GM18951 (cell line): ENCODE results near the gene OR51F2.
"Not testable (repeated sequence)": the region's sequence is repeated elsewhere in the genome, so short reads cannot be mapped to it uniquely, and the experiment has no call there.

Experiments used
- POLR2A ChIP-seq: IDR thresholded peaks from 4 replicates; pipeline ENCODE4 v1.6.1; 2011; ENCODE audit warnings: mild to moderate bottlenecking; ENCODE audit not compliant: insufficient read length, insufficient read depth; ENCODE audit errors: extremely low read depth
- in situ Hi-C: fragments of 300-500 bp; cut with MboI; formaldehyde crosslinking; loops from one replicate; pipeline ENCODE4 v1.12.0; 2022; ENCODE audit warnings: low sequenced_read_pairs, mixed read lengths, inconsistent platforms; ENCODE audit not compliant: unreplicated experiment

Gene OR51F2

GRCh38 chr11:4821021-4821420, at the start of gene OR51F2:
Gene OR51F2 (plus strand): TSS chr11:4821321. CDS start chr11:4821422, 101 bp downstream.
- in situ Hi-C loops = no loop called here
- no peak for TF ChIP-seq POLR2A

GRCh38 chr11:4782454-4782853, 38.7 kb upstream of the OR51F2 start:
- no peak for TF ChIP-seq POLR2A
- in situ Hi-C loops = no loop called here

GRCh38 chr11:4797206-4797605, 23.9 kb upstream of the OR51F2 start:
- in situ Hi-C loops = no loop called here
- no peak for TF ChIP-seq POLR2A

GRCh38 chr11:4798427-4799183, 22.5 kb upstream of the OR51F2 start:
- no peak for TF ChIP-seq POLR2A

GRCh38 chr11:4801316-4801715, 19.8 kb upstream of the OR51F2 start:
- in situ Hi-C loops = not testable (repeated sequence)

More at GRCh38 chr11:4798427-4799183, 22.5 kb upstream of the OR51F2 start:
- in situ Hi-C loops = no loop called here

- TF ChIP-seq POLR2A = no peak
- in situ Hi-C loops = no loop called here
Observed at GRCh38 chr11:4804280-4804679, 16.8 kb upstream of the OR51F2 start, which contains the start of gene OR52R1. Gene OR52R1 (minus strand): TSS chr11:4804380. CDS start chr11:4804380, 0 bp downstream.

GRCh38 chr11:4808476-4808875, 12.6 kb upstream of the OR51F2 start:
- no peak for TF ChIP-seq POLR2A
- in situ Hi-C loops = no loop called here

- in situ Hi-C loops = no loop called here
- no peak for TF ChIP-seq POLR2A
Observed at GRCh38 chr11:4809246-4809645, 11.9 kb upstream of the OR51F2 start.

GRCh38 chr11:4825132-4825531, 4.0 kb downstream of the OR51F2 start:
- in situ Hi-C loops = no loop called here

GRCh38 chr11:4826425-4826824, 5.3 kb downstream of the OR51F2 start:
- in situ Hi-C loops = no loop called here
- no peak for TF ChIP-seq POLR2A

More at GRCh38 chr11:4825132-4825531, 4.0 kb downstream of the OR51F2 start:
- TF ChIP-seq POLR2A = no peak

GRCh38 chr11:4830346-4830745, 9.2 kb downstream of the OR51F2 start:
- TF ChIP-seq POLR2A = no peak
- in situ Hi-C loops = no loop called here

GRCh38 chr11:4830909-4831308, 9.8 kb downstream of the OR51F2 start:
- in situ Hi-C loops = no loop called here
- no peak for TF ChIP-seq POLR2A

GRCh38 chr11:4839851-4840549, 18.9 kb downstream of the OR51F2 start:
- no peak for TF ChIP-seq POLR2A
- in situ Hi-C loops = no loop called here

- in situ Hi-C loops = no loop called here
- no peak for TF ChIP-seq POLR2A
Observed at GRCh38 chr11:4848908-4849532, 27.9 kb downstream of the OR51F2 start, which contains the start of gene OR51S1. Gene OR51S1 (minus strand): TSS chr11:4849208. CDS start chr11:4849208, 0 bp downstream.

- in situ Hi-C loops = no loop called here
- no peak for TF ChIP-seq POLR2A
Observed at GRCh38 chr11:4851033-4851432, 29.9 kb downstream of the OR51F2 start.

GRCh38 chr11:4854286-4854685, 33.2 kb downstream of the OR51F2 start:
- in situ Hi-C loops = not testable (repeated sequence)
